ENCODE results near the gene TBK1. TPM values are rescaled to one million over a fixed set of nuclear protein-coding genes. Genes with fewer than 3 reads are reported as not detected.

The TBK1 gene
- total and polyA plus RNA-seq, 2 of the 13 experiments (the other 11 are each of a cell fraction or from before 2014, with no cell fraction given) = 10.3 to 25.2 TPM

DNA sequence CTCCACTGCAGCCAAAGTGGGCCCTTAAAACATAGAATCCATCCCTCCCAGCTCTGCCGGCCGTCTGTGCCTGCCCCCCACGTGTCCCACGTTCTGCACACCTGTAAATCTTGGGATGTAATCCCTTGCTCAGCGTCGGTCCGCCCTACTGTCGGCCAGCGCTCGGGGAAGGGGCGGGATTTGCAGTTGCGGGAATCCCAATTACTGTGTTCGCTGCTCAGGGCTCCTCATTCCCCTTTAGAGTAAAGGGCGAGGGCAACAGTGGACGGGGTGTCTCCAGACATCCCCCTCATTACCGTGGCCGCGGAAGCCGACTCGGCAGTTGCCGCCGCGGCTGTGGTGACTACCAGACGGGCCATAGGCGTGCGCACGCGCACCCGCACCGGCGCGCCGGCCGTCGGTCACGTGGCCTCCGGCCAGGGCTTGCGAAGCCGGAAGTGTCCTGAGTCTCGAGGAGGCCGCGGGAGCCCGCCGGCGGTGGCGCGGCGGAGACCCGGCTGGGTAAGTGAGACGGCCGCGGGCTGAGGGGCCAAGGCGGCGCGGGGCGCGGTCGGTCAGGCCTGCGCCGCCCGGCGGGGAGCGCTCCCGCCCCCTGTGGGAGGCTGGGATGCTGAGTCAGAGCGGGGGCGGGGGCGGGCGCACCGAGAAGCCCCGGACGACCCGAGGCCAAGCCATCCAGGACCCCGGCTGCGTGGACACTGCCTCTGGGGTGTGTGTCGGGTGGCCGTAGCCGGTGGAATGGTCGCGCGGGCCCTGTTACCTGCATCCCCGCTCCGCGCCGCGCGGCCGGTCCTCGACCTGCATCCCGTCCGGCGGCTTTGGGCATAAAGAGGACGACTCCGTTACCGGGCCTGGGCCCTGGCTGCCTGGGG is at the start of gene TBK1 (continued):
- peak; percentile 39; the same call in 1 of the 2 replicates for TF ChIP-seq ZSCAN25 (CRISPR knock-in tag; IDR thresholded peaks at IDR 0.05)
- 0 out of 2 replicates have a peak, but pooled peaks have one; percentile 62 for TF ChIP-seq ZNF432 (CRISPR knock-in tag; IDR thresholded peaks at IDR 0.05; ENCODE audit: borderline replicate concordance)
- no peak for TF ChIP-seq ZNF569 (CRISPR knock-in tag; IDR thresholded peaks at IDR 0.05; ENCODE audit: borderline replicate concordance)
- no peak for TF ChIP-seq RARA (CRISPR knock-in tag; IDR thresholded peaks at IDR 0.05)
- TF ChIP-seq TRIM22 (IDR thresholded peaks at IDR 0.05) = no peak
- no peak for TF ChIP-seq SIX4 (CRISPR knock-in tag; IDR thresholded peaks at IDR 0.05)
- no peak for TF ChIP-seq ZNF562 (CRISPR knock-in tag; IDR thresholded peaks at IDR 0.05; ENCODE audit: borderline replicate concordance)
- TF ChIP-seq ZKSCAN1 (IDR thresholded peaks at IDR 0.05; ENCODE audit: low read length) = no peak
- TF ChIP-seq PHF8 (CRISPR knock-in tag; IDR thresholded peaks at IDR 0.05) = peak; percentile 81
- TF ChIP-seq ARNT (IDR thresholded peaks at IDR 0.05) = no peak
- peak; percentile 17; the same call in 1 of the 2 replicates for TF ChIP-seq RORA (CRISPR knock-in tag; IDR thresholded peaks at IDR 0.05)
- no peak for TF ChIP-seq PCBP1 (IDR thresholded peaks at IDR 0.05; ENCODE audit: borderline replicate concordance, low read depth, low read length)
- peak; percentile 57; the same call in 1 of the 2 replicates for TF ChIP-seq HES4 (CRISPR knock-in tag; IDR thresholded peaks at IDR 0.05; ENCODE audit: borderline replicate concordance)
- TF ChIP-seq ZNF343 (CRISPR knock-in tag; IDR thresholded peaks at IDR 0.05) = no peak
- no peak for TF ChIP-seq NCOA2 (CRISPR knock-in tag; IDR thresholded peaks at IDR 0.05)
- no peak for TF ChIP-seq ZFP37 (CRISPR knock-in tag; IDR thresholded peaks at IDR 0.05; ENCODE audit: borderline replicate concordance)
- no peak for TF ChIP-seq ZSCAN12 (CRISPR knock-in tag; IDR thresholded peaks at IDR 0.05)
- TF ChIP-seq NFATC3 (CRISPR knock-in tag; IDR thresholded peaks at IDR 0.05) = no peak
- TF ChIP-seq TRAFD1 (CRISPR knock-in tag; IDR thresholded peaks at IDR 0.05; ENCODE audit: borderline replicate concordance) = no peak
- TF ChIP-seq IRX3 (CRISPR knock-in tag; IDR thresholded peaks at IDR 0.05; ENCODE audit: borderline replicate concordance, low read depth) = peak; percentile 75; the same call in 1 of the 2 replicates
- TF ChIP-seq ZNF616 (CRISPR knock-in tag; IDR thresholded peaks at IDR 0.05; ENCODE audit: low read depth) = no peak
- TF ChIP-seq DPF2 (CRISPR knock-in tag; IDR thresholded peaks at IDR 0.05; ENCODE audit: borderline replicate concordance, low read depth) = no peak
- no peak for TF ChIP-seq ZMYM3 (CRISPR knock-in tag; IDR thresholded peaks at IDR 0.05)
- no peak for TF ChIP-seq ETV6 (CRISPR knock-in tag; conservative IDR thresholded peaks at IDR 0.05)
- 0 out of 2 replicates have a peak, but pooled peaks have one; percentile 14 for TF ChIP-seq ZBTB7A (CRISPR knock-in tag; IDR thresholded peaks at IDR 0.05)
- peak; percentile 35 for TF ChIP-seq ZNF18 (CRISPR knock-in tag; IDR thresholded peaks at IDR 0.05; ENCODE audit: insufficient replicate concordance)
- no peak for TF ChIP-seq SRF (IDR thresholded peaks at IDR 0.05; ENCODE audit: low read depth, low read length)
